ENCODE data around the gene ECE2. TPM values are rescaled to one million over a fixed set of nuclear protein-coding genes. Genes with fewer than 3 reads are reported as not detected.
"Not testable (repeated sequence)": the region's sequence is repeated elsewhere in the genome, so short reads cannot be mapped to it uniquely, and the experiment has no call there.

Gene ECE2
- total RNA-seq, 1 donor from 2014 or later, result not detected

GRCh38 chr3:184337399-184337714 lies 61.5 kb downstream of the ECE2 start, which contains the start of gene FAM131A:
Gene FAM131A, plus strand, starts transcription at chr3:184337600. Its CDS starts 31 bp downstream, at chr3:184337631.
- no peak for TF ChIP-seq CTCF (IDR thresholded peaks at IDR 0.05; ENCODE audit: unreplicated experiment)
- Mint-ChIP-seq H3K4me1 (peaks cover 25% of the 10 kb centered on the region), H3K27me3 (ENCODE audit: low read depth) (no peaks in the 10 kb centered on the region), H3K4me3 (peak within 1 kb of the TSS; percentile 83), H3K9me3 (no peaks in the 10 kb centered on the region), H3K27ac (peak within 1 kb of the TSS; percentile 96), H3K36me3 (peaks cover 8% of the 10 kb centered on the region)
- no peak for DNase-seq (ENCODE audit: low spot score in 2 of 2, unreplicated experiment in 2 of 2)

- Mint-ChIP-seq H3K27me3 (ENCODE audit: low read depth) (no peaks in the 10 kb centered on the region), H3K4me3 (peak overlapping the region; percentile 83), H3K4me1 (peaks cover 25% of the 10 kb centered on the region), H3K27ac (peak overlapping the region; percentile 87), H3K9me3 (no peaks in the 10 kb centered on the region), H3K36me3 (peaks cover 6% of the 10 kb centered on the region)
- no peak for TF ChIP-seq CTCF (IDR thresholded peaks at IDR 0.05; ENCODE audit: unreplicated experiment)
- no peak for DNase-seq (ENCODE audit: low spot score in 2 of 2, unreplicated experiment in 2 of 2)
Measured at GRCh38 chr3:184337981-184338380, 62.2 kb downstream of the ECE2 start.

- TF ChIP-seq CTCF (IDR thresholded peaks at IDR 0.05; ENCODE audit: unreplicated experiment), result no peak
- peak; percentile 56 to 72 for DNase-seq (ENCODE audit: low spot score in 2 of 2, unreplicated experiment in 2 of 2)
- H3K27ac Mint-ChIP-seq, result peak overlapping the region; percentile 87
- peak overlapping the region; percentile 83 for H3K4me3 Mint-ChIP-seq
- H3K4me1 Mint-ChIP-seq, result peaks cover 25% of the 10 kb centered on the region
- H3K9me3 Mint-ChIP-seq, result no peaks in the 10 kb centered on the region
- peaks cover 3% of the 10 kb centered on the region for H3K36me3 Mint-ChIP-seq
- no peaks in the 10 kb centered on the region for H3K27me3 Mint-ChIP-seq (ENCODE audit: low read depth)
Measured at GRCh38 chr3:184338511-184338945, 62.7 kb downstream of the ECE2 start.

GRCh38 chr3:184339001-184339400 lies 63.2 kb downstream of the ECE2 start:
- Mint-ChIP-seq H3K27me3 (ENCODE audit: low read depth) (no peaks in the 10 kb centered on the region), H3K27ac (peak overlapping the region; percentile 8)

GRCh38 chr3:184339451-184340135 lies 63.8 kb downstream of the ECE2 start:
- H3K27me3 Mint-ChIP-seq (ENCODE audit: low read depth); DNase-seq (ENCODE audit: low spot score in 2 of 2, unreplicated experiment in 2 of 2); H3K4me3 Mint-ChIP-seq; H3K36me3 Mint-ChIP-seq; H3K9me3 Mint-ChIP-seq; H3K27ac Mint-ChIP-seq: not testable (repeated sequence)
- peaks cover 25% of the 10 kb centered on the region for H3K4me1 Mint-ChIP-seq

More at GRCh38 chr3:184339001-184339400, 63.2 kb downstream of the ECE2 start:
- TF ChIP-seq CTCF (IDR thresholded peaks at IDR 0.05; ENCODE audit: unreplicated experiment), result no peak
- H3K9me3 Mint-ChIP-seq, result no peaks in the 10 kb centered on the region
- DNase-seq (ENCODE audit: low spot score in 2 of 2, unreplicated experiment in 2 of 2), result no peak
- peaks cover 3% of the 10 kb centered on the region for H3K36me3 Mint-ChIP-seq
- H3K4me3 Mint-ChIP-seq, result peak overlapping the region; percentile 22
- peaks cover 25% of the 10 kb centered on the region for H3K4me1 Mint-ChIP-seq

- Mint-ChIP-seq H3K27me3 (ENCODE audit: low read depth) (no peaks in the 10 kb centered on the region), H3K27ac (no peak overlapping the region), H3K4me1 (peaks cover 27% of the 10 kb centered on the region), H3K9me3 (no peaks in the 10 kb centered on the region), H3K4me3 (no peak overlapping the region), H3K36me3 (peaks cover 7% of the 10 kb centered on the region)
- no peak for TF ChIP-seq CTCF (IDR thresholded peaks at IDR 0.05; ENCODE audit: unreplicated experiment)
- DNase-seq (ENCODE audit: low spot score in 2 of 2, unreplicated experiment in 2 of 2), result no peak
Measured at GRCh38 chr3:184341925-184342324, 66.1 kb downstream of the ECE2 start.

Small RNA genes lying within 50 kb of the gene (microRNA-seq; reads per million reads assigned to microRNA genes)
- gene MIR1224, result 2.9 reads per million, percentile 3 among the genes with 10 or more reads in this experiment

Other genes with a start within 250 kb of the ECE2 start
- gene HTR3D, start 244.3 kb upstream of the ECE2 start, total RNA-seq, result not detected in 3 replicates
- not detected in 3 replicates for gene HTR3C, start 223.0 kb upstream of the ECE2 start, total RNA-seq
- gene HTR3E, start 179.0 kb upstream of the ECE2 start, total RNA-seq, result not detected in 3 replicates
- 38.2 to 42.2 TPM (median 39.0 TPM) in 3 replicates for gene EIF2B5, start 140.7 kb upstream of the ECE2 start, total RNA-seq
- 158 to 162 TPM (median 159 TPM) in 3 replicates for gene DVL3, start 120.6 kb upstream of the ECE2 start, total RNA-seq
- 247 to 261 TPM (median 254 TPM) in 3 replicates for gene AP2M1, start 101.2 kb upstream of the ECE2 start, total RNA-seq
- gene ABCF3, start 89.8 kb upstream of the ECE2 start, total RNA-seq, result 65.7 to 67.9 TPM (median 67.8 TPM) in 3 replicates
- 0.36 to 1.1 TPM (median 0.78 TPM) in 3 replicates for gene VWA5B2, start 46.4 kb upstream of the ECE2 start, total RNA-seq
- gene ALG3, start 27.1 kb upstream of the ECE2 start, total RNA-seq, result 36.0 to 40.9 TPM (median 36.6 TPM) in 3 replicates
- 3.8 to 4.9 TPM (median 4.2 TPM) in 3 replicates for gene EEF1AKMT4, start 26.4 kb upstream of the ECE2 start, total RNA-seq
- 0.16 TPM in 2 of 3 replicates, not detected in the other for gene CAMK2N2, start 14.5 kb upstream of the ECE2 start, total RNA-seq
- gene PSMD2, start 23.2 kb downstream of the ECE2 start, total RNA-seq, result 223 to 240 TPM (median 232 TPM) in 3 replicates
- 364 to 377 TPM (median 376 TPM) in 3 replicates for gene EIF4G1, start 38.6 kb downstream of the ECE2 start, total RNA-seq
- 14.3 to 17.4 TPM (median 15.1 TPM) in 3 replicates for gene FAM131A, start 61.6 kb downstream of the ECE2 start, total RNA-seq
- 16.6 to 17.0 TPM (median 16.9 TPM) in 3 replicates for gene CLCN2, start 85.6 kb downstream of the ECE2 start, total RNA-seq
- 76.4 to 82.4 TPM (median 78.7 TPM) in 3 replicates for gene POLR2H, start 85.7 kb downstream of the ECE2 start, total RNA-seq
- gene THPO, start 102.2 kb downstream of the ECE2 start, total RNA-seq, result 0.56 to 1.1 TPM (median 0.63 TPM) in 3 replicates
- 5.6 to 6.8 TPM (median 6.4 TPM) in 3 replicates for gene CHRD, start 104.0 kb downstream of the ECE2 start, total RNA-seq

All from mesothelial cell of epicardium (in vitro differentiated cells).